Measurements from ENCODE around the gene KLHDC8B. TPM values are rescaled to one million over a fixed set of nuclear protein-coding genes. Genes with fewer than 3 reads are reported as not detected.
"Not testable (repeated sequence)": the region's sequence is repeated elsewhere in the genome, so short reads cannot be mapped to it uniquely, and the experiment has no call there.

KLHDC8B gene
- total RNA-seq, 1 experiment from 2014 or later: 13.5 TPM

GRCh38 chr3:49217108-49217507, 45.7 kb downstream of the KLHDC8B start:
- not testable (repeated sequence) for H3K56ac ChIP-seq (ENCODE audit: insufficient read length, low read depth, low read length); H3T11ph ChIP-seq (ENCODE audit: low read length); H3K79me2 ChIP-seq (ENCODE audit: insufficient read depth, low read length); H2AFZ ChIP-seq (ENCODE audit: low read length); H3K4me1 Mint-ChIP-seq; H2AK5ac ChIP-seq (ENCODE audit: insufficient read length, low read length); DNase-seq; H3K23ac ChIP-seq (ENCODE audit: insufficient read length, low read depth, low read length); H2BK20ac ChIP-seq (ENCODE audit: low read depth, low read length, poor library complexity, severe bottlenecking); H3K18ac ChIP-seq (ENCODE audit: insufficient read length, low read depth, low read length); H4K91ac ChIP-seq (ENCODE audit: insufficient read length, low read depth, low read length); H3K9ac ChIP-seq (ENCODE audit: extremely low read depth, insufficient read length, low read length); H3K4ac ChIP-seq (ENCODE audit: low read depth, low read length); H2BK12ac ChIP-seq (ENCODE audit: insufficient read length, low read depth, low read length); H3K27ac Mint-ChIP-seq; H4K5ac ChIP-seq (ENCODE audit: insufficient read length, low read depth, low read length); H3K4me3 Mint-ChIP-seq; H3K27ac ChIP-seq (ENCODE audit: insufficient read length, low read depth, low read length); H4K8ac ChIP-seq (replicated peaks; ENCODE audit: insufficient read length, low read depth, low read length); H3K4me1 ChIP-seq (ENCODE audit: insufficient read depth, low read length); H3K27me3 ChIP-seq (ENCODE audit: insufficient read depth, low read length); H3K23me2 ChIP-seq (ENCODE audit: insufficient read length, low read depth, low read length, poor library complexity, severe bottlenecking); H3K79me1 ChIP-seq (ENCODE audit: insufficient read depth, low read depth, low read length, poor library complexity, severe bottlenecking); H4K20me1 ChIP-seq (ENCODE audit: control insufficient read depth, insufficient read depth, insufficient read length); H3K9me3 ChIP-seq (ENCODE audit: control insufficient read depth, low read depth, low read length); H2BK5ac ChIP-seq (ENCODE audit: insufficient read length, low read length); H2BK120ac ChIP-seq (ENCODE audit: low read depth, low read length, poor library complexity, severe bottlenecking); H3K4me2 ChIP-seq (ENCODE audit: insufficient read depth, insufficient read length, low read length); H3K14ac ChIP-seq (ENCODE audit: insufficient read depth, low read length); H2BK15ac ChIP-seq (ENCODE audit: low read depth, low read length)
- peaks cover 0 to 16% (median 3%) of the 10 kb centered on the region in 3 experiments; a peak in 5 of 7 replicates for H3K36me3 Mint-ChIP-seq (ENCODE audit: insufficient read depth in 1 of 3, low read depth in 3 of 3)
- peaks cover 13% of the 10 kb centered on the region for H3K27me3 Mint-ChIP-seq (ENCODE audit: low read depth)
- peaks cover 38 to 45% of the 10 kb centered on the region in 2 experiments for H3K9me3 Mint-ChIP-seq
